Panc1 (cell line): ENCODE measurements around the gene SMG1. TPM values are rescaled to one million over a fixed set of nuclear protein-coding genes. Genes with fewer than 3 reads are reported as not detected.
A peak's percentile ranks its signal among the peaks of the same experiment; 100 is the strongest.

Experiments used
- ATAC-seq: fragments of 200-7000 bp; cut with Tn5 transposase; 2 replicates; pipeline ENCODE4 v1.9.1; 2020; ENCODE audit warnings: mild to moderate bottlenecking, moderate library complexity
- BruUV-seq: library from RNA; stranded (reverse); fragments of 400-500 nt; replicated peaks from 2 replicates; lab custom pipeline; 2021; lab: Mats Ljungman, UMichigan
- CTCF ChIA-PET: fragments of 300-600 bp; sonication (Branson Sonifier 250); formaldehyde crosslinking; loops from one replicate; lab custom pipeline; 2022; ENCODE audit warnings: antibody characterized with exemption; lab: Charles Lee
- POLR2A ChIA-PET: fragments of 300-600 bp; sonication (Branson Sonifier 250); formaldehyde crosslinking; loops from one replicate; lab custom pipeline; 2022; ENCODE audit warnings: antibody characterized with exemption; lab: Charles Lee
- DNase-seq: peaks from one replicate; pipeline ENCODE4 v3.0.0-alpha.2; 2010; ENCODE audit warnings: low read depth, low spot score
- H3K27ac ChIP-seq: 2 replicates; pipeline ENCODE4 v1.5.1; 2011; ENCODE audit warnings: mild to moderate bottlenecking, low read length, inconsistent platforms
- H3K27me3 ChIP-seq: fragments of 200-500 bp; sonication (Bioruptor generic); 2 replicates; pipeline ENCODE4 v1.6.0; 2014; ENCODE audit warnings: low read length, inconsistent platforms; ENCODE audit not compliant: control insufficient read depth, insufficient read depth
- H3K36me3 ChIP-seq: fragments of 200-500 bp; sonication (Bioruptor generic); 2 replicates; pipeline ENCODE4 v1.5.1; 2014; ENCODE audit warnings: inconsistent platforms, mild to moderate bottlenecking, low read length, moderate library complexity; ENCODE audit not compliant: control insufficient read depth, insufficient read depth
- H3K4me1 ChIP-seq: 2 replicates; pipeline ENCODE4 v1.5.1; 2011; ENCODE audit warnings: inconsistent platforms, mild to moderate bottlenecking, low read length, moderate library complexity; ENCODE audit not compliant: control insufficient read depth, insufficient read depth
- H3K4me3 ChIP-seq, 2 experiments: 2 replicates each; pipeline ENCODE4 v1.5.1; 2011 to 2012; ENCODE audit warnings: low read depth in 2 of 2, low read length in 2 of 2, mild to moderate bottlenecking in 2 of 2, inconsistent platforms in 1 of 2, moderate library complexity in 1 of 2
- H3K9me3 ChIP-seq: fragments of 200-500 bp; sonication (Bioruptor generic); 2 replicates; pipeline ENCODE4 v1.5.1; 2014; ENCODE audit warnings: low read depth, mild to moderate bottlenecking, inconsistent platforms, low read length, moderate library complexity; ENCODE audit not compliant: control insufficient read depth, insufficient read depth
- POLR2AphosphoS5 ChIP-seq: IDR thresholded peaks from 2 replicates; pipeline ENCODE4 v1.6.1; 2012; ENCODE audit warnings: mild to moderate bottlenecking, low read depth, low read length, moderate library complexity
- SIN3A ChIP-seq: IDR thresholded peaks from 2 replicates; pipeline ENCODE4 v1.6.1; 2012; ENCODE audit warnings: low read depth, mild to moderate bottlenecking, low read length, moderate library complexity, borderline replicate concordance; ENCODE audit not compliant: insufficient read depth
- TCF7L2 ChIP-seq: IDR thresholded peaks from 2 replicates; pipeline ENCODE4 v1.6.1; 2011; ENCODE audit warnings: mild to moderate bottlenecking, low read depth, low read length, inconsistent platforms
- in situ Hi-C: cut with HindIII; loops from 2 replicates; pipeline ENCODE4 v1.10.0; 2016; ENCODE audit warnings: low sequenced_read_pairs, low pct_unique_long_range_greater_than_20kb
- intact Hi-C: fragments of 100-400 bp; cut with micrococcal nuclease; formaldehyde crosslinking; loops from one replicate; pipeline ENCODE4 v1.10.0; 2022; ENCODE audit not compliant: unreplicated experiment
- total RNA-seq: library from RNA; stranded (reverse); gene quantifications from one replicate; pipeline ENCODE4 v1.2.1, GENCODE V29; 2021; ENCODE audit not compliant: unreplicated experiment
- TF ChIP-seq, protein P1 (sequence below): fragments of 450-650 bp; IDR thresholded peaks from 2 replicates; pipeline ENCODE4 v1.5.1; 2017; ENCODE audit warnings: mild to moderate bottlenecking
- TF ChIP-seq, protein P2 (sequence below), 2 experiments: IDR thresholded peaks; 2 replicates each; pipeline ENCODE4 v1.6.1; 2011 to 2012; ENCODE audit warnings: low read depth in 2 of 2, control low read depth in 1 of 2, low read length in 1 of 2, mild to moderate bottlenecking in 1 of 2, moderate library complexity in 1 of 2; ENCODE audit not compliant: insufficient read depth in 1 of 2

The SMG1 gene
- total RNA-seq, 1 experiment from 2014 or later = 113 TPM

- POLR2A ChIA-PET = interaction anchor here (2.0 kb wide), 1 partner anchor 16 kb away, joined by 4 read pairs; no protein-coding TSS in a partner anchor
- CTCF ChIA-PET = interaction anchor here (1.0 kb wide), 1 partner anchor 11 kb away, joined by 5 read pairs; the partner anchor contains the start of gene RPS15A
- ATAC-seq (no peak), DNase-seq (no peak)
- Histone ChIP-seq H3K9me3 (no peaks in the 10 kb centered on the region), H3K27ac (peak overlapping the region; percentile 93), H3K27me3 (no peaks in the 10 kb centered on the region), H3K4me3 (peak overlapping the region; percentile 90 to 94), H3K36me3 (peaks cover 28% of the 10 kb centered on the region), H3K4me1 (peaks cover 52% of the 10 kb centered on the region)
- intact Hi-C loops = loop anchor here (2.0 kb wide), 1 partner anchor 168 kb away; no protein-coding TSS in a partner anchor
- no TSS peak for BruUV-seq
- TF ChIP-seq, protein P1, sequence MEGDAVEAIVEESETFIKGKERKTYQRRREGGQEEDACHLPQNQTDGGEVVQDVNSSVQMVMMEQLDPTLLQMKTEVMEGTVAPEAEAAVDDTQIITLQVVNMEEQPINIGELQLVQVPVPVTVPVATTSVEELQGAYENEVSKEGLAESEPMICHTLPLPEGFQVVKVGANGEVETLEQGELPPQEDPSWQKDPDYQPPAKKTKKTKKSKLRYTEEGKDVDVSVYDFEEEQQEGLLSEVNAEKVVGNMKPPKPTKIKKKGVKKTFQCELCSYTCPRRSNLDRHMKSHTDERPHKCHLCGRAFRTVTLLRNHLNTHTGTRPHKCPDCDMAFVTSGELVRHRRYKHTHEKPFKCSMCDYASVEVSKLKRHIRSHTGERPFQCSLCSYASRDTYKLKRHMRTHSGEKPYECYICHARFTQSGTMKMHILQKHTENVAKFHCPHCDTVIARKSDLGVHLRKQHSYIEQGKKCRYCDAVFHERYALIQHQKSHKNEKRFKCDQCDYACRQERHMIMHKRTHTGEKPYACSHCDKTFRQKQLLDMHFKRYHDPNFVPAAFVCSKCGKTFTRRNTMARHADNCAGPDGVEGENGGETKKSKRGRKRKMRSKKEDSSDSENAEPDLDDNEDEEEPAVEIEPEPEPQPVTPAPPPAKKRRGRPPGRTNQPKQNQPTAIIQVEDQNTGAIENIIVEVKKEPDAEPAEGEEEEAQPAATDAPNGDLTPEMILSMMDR = no peak
- TF ChIP-seq, protein P2, sequence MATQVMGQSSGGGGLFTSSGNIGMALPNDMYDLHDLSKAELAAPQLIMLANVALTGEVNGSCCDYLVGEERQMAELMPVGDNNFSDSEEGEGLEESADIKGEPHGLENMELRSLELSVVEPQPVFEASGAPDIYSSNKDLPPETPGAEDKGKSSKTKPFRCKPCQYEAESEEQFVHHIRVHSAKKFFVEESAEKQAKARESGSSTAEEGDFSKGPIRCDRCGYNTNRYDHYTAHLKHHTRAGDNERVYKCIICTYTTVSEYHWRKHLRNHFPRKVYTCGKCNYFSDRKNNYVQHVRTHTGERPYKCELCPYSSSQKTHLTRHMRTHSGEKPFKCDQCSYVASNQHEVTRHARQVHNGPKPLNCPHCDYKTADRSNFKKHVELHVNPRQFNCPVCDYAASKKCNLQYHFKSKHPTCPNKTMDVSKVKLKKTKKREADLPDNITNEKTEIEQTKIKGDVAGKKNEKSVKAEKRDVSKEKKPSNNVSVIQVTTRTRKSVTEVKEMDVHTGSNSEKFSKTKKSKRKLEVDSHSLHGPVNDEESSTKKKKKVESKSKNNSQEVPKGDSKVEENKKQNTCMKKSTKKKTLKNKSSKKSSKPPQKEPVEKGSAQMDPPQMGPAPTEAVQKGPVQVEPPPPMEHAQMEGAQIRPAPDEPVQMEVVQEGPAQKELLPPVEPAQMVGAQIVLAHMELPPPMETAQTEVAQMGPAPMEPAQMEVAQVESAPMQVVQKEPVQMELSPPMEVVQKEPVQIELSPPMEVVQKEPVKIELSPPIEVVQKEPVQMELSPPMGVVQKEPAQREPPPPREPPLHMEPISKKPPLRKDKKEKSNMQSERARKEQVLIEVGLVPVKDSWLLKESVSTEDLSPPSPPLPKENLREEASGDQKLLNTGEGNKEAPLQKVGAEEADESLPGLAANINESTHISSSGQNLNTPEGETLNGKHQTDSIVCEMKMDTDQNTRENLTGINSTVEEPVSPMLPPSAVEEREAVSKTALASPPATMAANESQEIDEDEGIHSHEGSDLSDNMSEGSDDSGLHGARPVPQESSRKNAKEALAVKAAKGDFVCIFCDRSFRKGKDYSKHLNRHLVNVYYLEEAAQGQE (IDR thresholded peaks at IDR 0.05; ENCODE audit: insufficient read depth in 1 of 2, low read depth in 2 of 2, low read length in 1 of 2) = no peak
- TF ChIP-seq POLR2AphosphoS5 (no peak), SIN3A (no peak), TCF7L2 (no peak)
- in situ Hi-C loops = no loop called here
Measured at GRCh38 chr16:18800775-18801144, 125.4 kb downstream of the SMG1 start.

- Histone ChIP-seq H3K27ac (peak overlapping the region; percentile 93), H3K4me3 (peak overlapping the region; percentile 90 to 94), H3K27me3 (no peaks in the 10 kb centered on the region), H3K4me1 (peaks cover 47% of the 10 kb centered on the region), H3K36me3 (peaks cover 31% of the 10 kb centered on the region), H3K9me3 (no peaks in the 10 kb centered on the region)
- in situ Hi-C loops (no loop called here), intact Hi-C loops (loop anchor here (2.0 kb wide), 1 partner anchor 169 kb away; no protein-coding TSS in a partner anchor)
- CTCF ChIA-PET = no interaction called here
- TF ChIP-seq, protein P2 (IDR thresholded peaks at IDR 0.05; ENCODE audit: insufficient read depth in 1 of 2, low read depth in 2 of 2, low read length in 1 of 2) = no peak
- TF ChIP-seq TCF7L2 = no peak
- TF ChIP-seq SIN3A = no peak
- no peak for TF ChIP-seq POLR2AphosphoS5
- TF ChIP-seq, protein P1 = no peak
- no peak for ATAC-seq
- DNase-seq = no peak
- POLR2A ChIA-PET = interaction anchor here (2.0 kb wide), 1 partner anchor 15 kb away, joined by 4 read pairs; no protein-coding TSS in a partner anchor
- TSS peak; percentile 57 for BruUV-seq
Measured at GRCh38 chr16:18800293-18800692, 125.9 kb downstream of the SMG1 start.
